SIG-M5 treated with dmso at 0.1 percent for 504 hours (cell line): ENCODE measurements around the gene CHCHD2.
"Not testable (repeated sequence)": the region's sequence is repeated elsewhere in the genome, so short reads cannot be mapped to it uniquely, and the experiment has no call there.

ENCODE experiments used
- DNase-seq: peaks from one replicate; lab custom pipeline; 2025; ENCODE audit not compliant: unreplicated experiment; lab: John Stamatoyannopoulos, UW

CHCHD2 gene

GRCh38 chr7:56083150-56083785, 23.0 kb downstream of the CHCHD2 start:
- no peak for DNase-seq

- no peak for DNase-seq
Observed at GRCh38 chr7:56081626-56082340, 24.5 kb downstream of the CHCHD2 start.

GRCh38 chr7:56080726-56081435, 25.4 kb downstream of the CHCHD2 start:
- not testable (repeated sequence) for DNase-seq

GRCh38 chr7:56079450-56080185, 26.7 kb downstream of the CHCHD2 start:
- DNase-seq: no peak

GRCh38 chr7:56078196-56078595, 28.1 kb downstream of the CHCHD2 start:
- no peak for DNase-seq

GRCh38 chr7:56077681-56078080, 28.6 kb downstream of the CHCHD2 start:
- DNase-seq: no peak

GRCh38 chr7:56074371-56074791, 31.9 kb downstream of the CHCHD2 start:
- peak; percentile 79 for DNase-seq

GRCh38 chr7:56066376-56066775, 39.9 kb downstream of the CHCHD2 start:
- not testable (repeated sequence) for DNase-seq

GRCh38 chr7:56063882-56064625, 42.2 kb downstream of the CHCHD2 start, which contains the start of gene SUMF2:
Gene SUMF2 (plus strand): TSS chr7:56064286. CDS start chr7:56064312, 26 bp downstream.
- DNase-seq: peak; percentile 91

- DNase-seq: no peak
Observed at GRCh38 chr7:56063500-56063881, 42.8 kb downstream of the CHCHD2 start.

GRCh38 chr7:56062382-56062781, 43.9 kb downstream of the CHCHD2 start:
- DNase-seq: no peak

- no peak for DNase-seq
Observed at GRCh38 chr7:56053993-56054392, 52.3 kb downstream of the CHCHD2 start.

- DNase-seq: no peak
Observed at GRCh38 chr7:56053379-56053778, 52.9 kb downstream of the CHCHD2 start.
